SK-N-DZ (cell line): Measurements from ENCODE around the gene NOD2.

ENCODE experiments used
- DNase-seq: peaks from one replicate; pipeline ENCODE4 v3.0.0-alpha.2; 2015; ENCODE audit warnings: low spot score

The NOD2 gene

GRCh38 chr16:50692644-50692998 lies 785 bp upstream of the NOD2 start:
- DNase-seq: no peak

GRCh38 chr16:50694206-50694605 lies 800 bp downstream of the NOD2 start:
- DNase-seq: no peak

- DNase-seq: no peak
Measured at GRCh38 chr16:50695017-50696000, 1.9 kb downstream of the NOD2 start.

GRCh38 chr16:50696126-50696525 lies 2.7 kb downstream of the NOD2 start:
- no peak for DNase-seq

GRCh38 chr16:50696575-50697420 lies 3.4 kb downstream of the NOD2 start:
- peak; percentile 36 for DNase-seq

GRCh38 chr16:50697421-50697715 lies 4.0 kb downstream of the NOD2 start:
- no peak for DNase-seq

- DNase-seq: no peak
Measured at GRCh38 chr16:50697881-50698767, 4.7 kb downstream of the NOD2 start.

- no peak for DNase-seq
Measured at GRCh38 chr16:50699326-50700159, 6.1 kb downstream of the NOD2 start.

GRCh38 chr16:50702725-50703124 lies 9.3 kb downstream of the NOD2 start:
- DNase-seq: no peak

GRCh38 chr16:50704245-50704644 lies 10.8 kb downstream of the NOD2 start:
- DNase-seq: no peak

- no peak for DNase-seq
Measured at GRCh38 chr16:50705436-50706110, 12.2 kb downstream of the NOD2 start.

GRCh38 chr16:50706250-50706649 lies 12.8 kb downstream of the NOD2 start:
- no peak for DNase-seq

- DNase-seq: no peak
Measured at GRCh38 chr16:50708373-50709060, 15.1 kb downstream of the NOD2 start.

- DNase-seq: no peak
Measured at GRCh38 chr16:50709061-50709684, 15.8 kb downstream of the NOD2 start.

GRCh38 chr16:50709980-50710379 lies 16.6 kb downstream of the NOD2 start:
- no peak for DNase-seq

GRCh38 chr16:50711040-50711439 lies 17.6 kb downstream of the NOD2 start:
- DNase-seq: no peak

- peak; percentile 57 for DNase-seq
Measured at GRCh38 chr16:50711862-50712559, 18.6 kb downstream of the NOD2 start.

GRCh38 chr16:50712560-50712898 lies 19.1 kb downstream of the NOD2 start:
- DNase-seq: no peak

GRCh38 chr16:50712956-50713355 lies 19.6 kb downstream of the NOD2 start:
- no peak for DNase-seq
